HUDEP-2 (cell line): ENCODE measurements around the gene C2orf80.
"Not testable (repeated sequence)": the region's sequence is repeated elsewhere in the genome, so short reads cannot be mapped to it uniquely, and the experiment has no call there.

Experiments
- DNase-seq, 76 experiments: peaks; one replicate each; lab custom pipeline; 2025; ENCODE audit not compliant: unreplicated experiment in 76 of 76; lab: John Stamatoyannopoulos, UW

Gene C2orf80

GRCh38 chr2:208182835-208183234 lies 7.0 kb downstream of the C2orf80 start:
- no peak for DNase-seq

GRCh38 chr2:208179028-208179609 lies 10.7 kb downstream of the C2orf80 start:
- DNase-seq, result no peak

DNA sequence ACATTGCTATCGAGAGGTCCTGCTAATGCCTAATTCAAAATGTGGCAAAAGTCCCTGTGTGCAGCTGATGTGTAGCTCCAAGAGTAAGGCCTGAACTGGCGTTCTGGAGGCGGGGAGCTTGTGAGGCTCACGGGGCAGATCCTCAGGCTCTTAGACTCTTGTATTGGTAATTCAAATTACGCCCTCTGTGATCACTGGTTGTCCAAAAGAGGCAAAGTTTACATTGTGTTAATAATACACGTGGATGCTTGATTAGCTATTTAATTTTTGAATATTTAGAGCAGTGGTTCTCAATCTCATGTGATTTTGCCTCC lies 14.0 kb downstream of the C2orf80 start:
- no peak for DNase-seq

DNA sequence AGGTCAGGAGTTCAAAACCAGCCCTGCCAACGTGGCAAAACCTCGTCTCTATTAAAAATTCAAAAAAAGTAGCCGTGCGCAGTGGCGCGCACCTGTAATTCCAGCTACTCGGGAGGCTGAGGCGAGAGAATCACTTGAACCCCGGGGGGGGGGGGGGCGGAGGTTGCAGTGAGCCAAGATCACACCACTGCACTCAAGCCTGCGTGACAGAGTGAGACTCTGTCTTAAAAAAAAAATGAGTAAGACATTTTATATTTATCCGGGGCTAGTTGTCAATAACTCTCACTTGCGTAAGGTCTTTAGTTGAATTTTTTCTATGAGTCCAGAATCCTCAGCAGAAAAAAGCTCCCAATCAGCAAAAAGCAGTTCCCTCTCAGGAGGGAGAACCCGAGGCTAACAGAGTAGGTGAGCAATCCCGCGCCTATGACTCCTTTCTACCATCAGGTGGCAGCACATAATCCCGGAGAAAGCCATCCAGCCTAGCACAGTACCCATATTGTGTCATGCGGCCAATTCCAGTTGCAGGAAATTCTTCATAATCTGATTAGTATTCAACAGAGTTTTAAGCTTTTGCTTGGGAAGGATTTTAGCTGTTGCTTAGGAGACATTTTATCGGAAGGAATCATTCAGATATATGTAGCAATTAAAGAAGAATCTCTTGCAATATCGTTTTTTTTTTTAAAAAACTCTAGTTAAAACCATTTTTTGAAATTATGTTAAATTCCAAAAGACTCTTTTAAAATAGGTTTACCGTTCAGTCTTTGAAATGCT lies 14.6 kb downstream of the C2orf80 start:
- DNase-seq, result peak in 66 of 76 experiments; percentile 1 to 81 (median 42)

DNA sequence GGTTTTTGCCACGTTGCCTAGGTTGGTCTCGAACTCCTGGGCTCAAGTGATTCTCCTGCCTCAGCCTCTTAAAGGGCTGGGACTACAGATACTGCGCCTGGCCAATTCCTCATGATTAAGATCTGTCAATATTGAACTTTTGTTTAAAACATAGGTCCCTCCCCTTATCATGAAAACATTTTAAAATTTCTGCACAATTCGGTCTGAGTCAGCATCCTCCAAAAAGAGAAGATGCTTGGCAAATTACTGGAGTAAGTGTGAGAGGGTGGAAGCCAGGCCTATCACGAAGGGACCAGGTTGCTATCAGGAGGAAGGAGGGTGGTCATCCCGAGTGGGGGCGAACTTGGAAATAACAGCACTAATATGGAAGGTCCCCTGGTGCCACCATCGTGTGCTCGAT lies 15.7 kb downstream of the C2orf80 start:
- DNase-seq, result no peak

DNA sequence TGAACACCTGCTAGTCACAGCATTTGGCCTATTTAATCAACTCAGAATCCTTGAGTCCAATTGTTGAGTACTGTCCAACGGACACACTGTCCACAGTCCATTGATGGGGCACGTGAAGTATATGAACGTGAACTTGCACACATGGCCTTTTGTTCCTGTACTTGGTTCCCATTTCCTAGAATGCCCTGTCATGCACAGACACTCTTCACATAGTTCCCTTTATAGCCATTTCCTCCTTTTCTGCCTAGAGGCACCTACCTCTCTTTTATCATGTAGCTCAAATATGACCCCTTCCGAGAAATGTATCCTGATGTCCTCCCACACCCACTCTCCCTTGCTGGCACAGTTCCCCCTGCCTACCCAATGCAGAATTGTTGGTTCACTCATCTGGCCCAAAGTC lies 17.7 kb downstream of the C2orf80 start:
- peak in 13 of 76 experiments; percentile 1 to 42 (median 23) for DNase-seq

DNA sequence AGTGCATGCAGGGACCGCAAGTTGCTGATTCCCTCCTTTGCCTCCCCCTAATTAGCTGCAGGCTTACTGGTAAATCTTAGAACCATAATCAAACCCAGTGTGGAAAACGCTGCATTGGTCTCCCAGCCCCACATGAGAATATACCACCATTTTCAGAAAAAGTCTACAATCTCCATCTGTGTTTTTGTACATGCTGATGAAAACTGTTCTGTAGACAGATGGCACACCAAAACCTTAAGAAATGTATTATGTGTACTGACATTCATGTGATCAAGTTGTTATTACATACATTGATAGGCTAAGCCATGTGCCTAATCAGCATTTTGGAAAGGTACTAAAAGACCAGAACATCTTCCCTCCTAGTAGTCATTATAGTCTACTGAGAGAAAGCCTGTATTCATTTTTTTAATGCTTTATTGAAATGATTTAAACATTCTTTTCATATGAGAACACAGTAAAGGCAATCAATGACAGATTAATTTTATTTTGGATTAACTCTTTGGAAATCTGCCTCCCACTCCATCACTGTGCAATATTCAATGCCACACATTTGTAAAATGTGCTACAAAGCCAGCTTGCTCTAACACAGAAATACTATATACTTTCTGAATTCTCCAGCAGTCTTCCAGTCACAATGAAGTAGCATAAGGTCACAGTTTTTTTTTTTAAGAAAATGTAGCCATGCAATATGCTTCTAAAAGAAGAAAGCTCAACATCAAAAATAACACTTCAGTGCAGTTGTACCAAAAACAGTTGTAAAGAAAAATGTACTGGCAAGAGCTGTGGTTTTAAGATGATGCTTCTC lies 24.7 kb downstream of the C2orf80 start:
- DNase-seq, result no peak

- DNase-seq, result no peak
Measured at GRCh38 chr2:208163489-208163888, 26.3 kb downstream of the C2orf80 start, which contains the start of gene CRYGA. TSS of gene CRYGA (minus strand) at chr2:208163589. CDS start at chr2:208163556, 33 bp downstream.

DNA sequence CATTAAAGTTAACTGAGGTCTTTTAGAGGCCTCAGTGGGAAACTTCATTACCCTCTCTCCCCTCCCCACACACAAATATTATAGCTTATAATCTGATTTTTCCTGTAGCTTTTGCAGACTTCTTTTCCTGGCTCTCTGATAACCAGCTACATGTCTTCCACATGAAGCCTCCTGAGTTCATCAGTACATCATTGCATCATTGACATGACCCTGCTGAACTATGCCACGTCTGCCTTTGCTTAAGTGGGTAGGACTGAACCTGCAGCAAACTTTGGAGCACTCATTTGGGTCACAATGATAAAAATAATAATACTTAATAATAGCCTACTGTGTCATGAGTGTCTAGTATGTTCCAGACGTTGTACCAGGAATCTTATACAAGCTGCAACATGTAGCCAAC lies 33.4 kb downstream of the C2orf80 start:
- no peak for DNase-seq

- DNase-seq, result no peak
Measured at GRCh38 chr2:208153156-208153555, 36.7 kb downstream of the C2orf80 start.

DNA sequence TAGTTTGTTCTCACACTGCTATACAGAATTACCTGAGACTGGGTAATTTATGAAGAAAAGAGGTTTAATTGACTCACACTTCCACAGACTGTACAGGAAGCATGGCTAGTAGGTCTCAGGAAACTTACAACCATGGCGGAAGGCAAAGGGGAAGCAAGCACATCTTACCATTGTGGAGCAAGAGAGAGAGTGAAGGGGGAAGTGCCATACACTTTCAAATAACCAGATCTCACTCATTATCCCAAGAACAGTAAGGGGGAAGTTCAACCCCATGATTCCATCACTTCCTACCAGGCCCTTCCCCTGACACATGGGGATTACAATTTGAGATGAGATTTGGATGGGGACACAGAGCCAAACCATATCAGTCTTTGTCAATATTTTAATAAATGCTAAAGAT lies 38.9 kb downstream of the C2orf80 start:
- no peak for DNase-seq

DNA sequence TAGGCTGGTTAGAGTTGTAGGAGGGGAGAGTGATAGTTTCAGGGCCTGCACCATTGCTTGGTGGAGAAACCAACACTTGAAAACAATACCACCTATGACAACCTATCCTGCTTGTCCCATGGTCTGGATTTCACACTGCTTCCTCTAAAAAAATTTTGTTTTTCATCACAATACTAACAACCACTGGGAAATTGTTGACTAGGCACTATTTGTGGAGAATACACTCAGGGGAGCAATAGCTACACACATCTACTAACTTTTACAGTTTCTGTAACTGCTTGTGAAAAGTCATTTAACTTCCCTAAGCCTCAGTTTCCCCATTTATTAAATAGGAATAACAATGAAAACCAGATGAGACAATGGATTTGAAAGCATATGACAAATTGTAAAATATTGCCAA lies 39.7 kb downstream of the C2orf80 start:
- no peak for DNase-seq

DNA sequence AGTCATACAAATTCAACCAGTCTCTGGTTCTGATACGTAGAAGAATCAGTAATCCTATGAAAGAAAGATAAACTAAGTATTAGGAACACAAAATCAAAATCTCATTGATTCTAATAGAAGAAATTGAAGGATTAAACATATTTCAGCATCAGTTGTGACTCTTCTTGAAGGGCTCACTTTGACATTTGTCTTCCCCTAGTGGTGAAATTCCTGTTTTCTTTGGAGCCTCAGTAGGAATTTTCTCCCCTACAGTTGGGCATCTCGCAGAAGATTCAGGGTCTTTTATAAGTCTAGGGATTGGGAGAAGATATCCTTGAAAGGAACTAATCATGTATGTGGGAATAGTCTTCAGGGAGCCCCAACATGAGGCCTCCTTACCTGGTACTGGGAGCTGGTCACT lies 41.0 kb downstream of the C2orf80 start:
- DNase-seq, result no peak

- DNase-seq, result no peak
Measured at GRCh38 chr2:208147759-208148158, 42.1 kb downstream of the C2orf80 start.

DNA sequence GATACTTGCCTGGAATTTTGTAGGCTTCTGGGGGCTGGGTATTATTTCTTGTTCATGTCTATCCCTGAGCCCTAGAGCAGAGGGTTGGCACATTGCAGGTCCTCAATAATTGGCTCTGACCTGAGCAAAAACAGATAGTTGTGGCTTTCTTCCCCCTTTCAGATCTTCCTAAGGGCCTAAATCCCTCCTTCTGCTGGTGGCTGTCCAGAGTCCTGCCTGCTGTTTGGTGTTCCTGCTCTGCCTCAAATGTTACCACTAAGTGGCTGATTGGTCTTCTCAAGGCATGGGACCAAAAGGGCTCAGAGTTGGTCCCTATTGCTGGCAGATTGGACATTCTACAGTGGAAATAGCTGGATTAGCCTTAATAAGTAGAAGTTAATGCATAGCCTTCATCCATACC lies 42.8 kb downstream of the C2orf80 start:
- DNase-seq, result no peak

GRCh38 chr2:208146006-208146405 lies 43.8 kb downstream of the C2orf80 start, which contains the start of gene CRYGB:
TSS of gene CRYGB (minus strand) at chr2:208146158. CDS start at chr2:208146120, 38 bp downstream.
- DNase-seq, result no peak

DNA sequence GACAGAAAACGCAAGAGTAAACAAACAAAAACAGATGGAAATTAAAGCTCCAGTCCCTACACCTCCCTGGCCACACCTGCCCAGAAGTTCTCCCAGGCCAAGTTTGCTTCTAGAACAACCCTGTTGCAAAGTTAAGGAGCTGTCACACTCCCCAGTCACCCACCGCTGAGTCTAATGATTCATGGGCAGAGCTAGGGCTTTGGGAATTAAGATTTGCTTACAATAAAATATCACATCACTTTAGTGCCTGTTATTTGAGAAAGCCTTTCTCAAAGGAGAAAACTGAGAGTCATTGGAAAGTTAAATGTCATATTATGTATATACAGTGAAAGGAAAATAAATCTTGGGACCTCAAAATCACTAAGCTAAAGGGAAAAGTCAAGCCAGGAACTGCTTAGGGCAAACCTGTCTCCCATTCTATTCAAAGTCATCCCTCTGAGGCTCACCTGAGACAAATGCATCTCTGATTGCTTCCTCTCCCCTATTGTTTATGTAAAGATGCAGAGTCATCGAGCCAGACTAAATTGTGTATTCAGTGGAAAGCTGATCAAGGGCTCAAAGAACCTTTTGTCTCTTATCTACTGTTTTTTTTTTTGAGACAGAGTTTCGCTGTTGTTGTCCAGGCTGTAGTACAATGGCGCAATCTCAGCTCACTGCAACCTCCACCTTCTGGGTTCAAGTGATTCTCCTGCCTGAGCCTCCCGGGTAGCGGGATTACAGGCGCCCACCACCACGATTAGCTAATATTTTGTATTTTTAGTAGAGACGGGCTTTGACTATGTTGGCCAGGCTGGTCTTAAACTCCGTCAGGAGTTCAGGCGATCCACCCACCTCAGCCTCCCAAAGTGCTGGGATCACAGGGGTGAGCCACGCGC lies 46.7 kb downstream of the C2orf80 start:
- DNase-seq, result no peak

GRCh38 chr2:208142240-208142924 lies 47.4 kb downstream of the C2orf80 start:
- no peak for DNase-seq

GRCh38 chr2:208139447-208139846 lies 50.4 kb downstream of the C2orf80 start:
- DNase-seq, result no peak

DNA sequence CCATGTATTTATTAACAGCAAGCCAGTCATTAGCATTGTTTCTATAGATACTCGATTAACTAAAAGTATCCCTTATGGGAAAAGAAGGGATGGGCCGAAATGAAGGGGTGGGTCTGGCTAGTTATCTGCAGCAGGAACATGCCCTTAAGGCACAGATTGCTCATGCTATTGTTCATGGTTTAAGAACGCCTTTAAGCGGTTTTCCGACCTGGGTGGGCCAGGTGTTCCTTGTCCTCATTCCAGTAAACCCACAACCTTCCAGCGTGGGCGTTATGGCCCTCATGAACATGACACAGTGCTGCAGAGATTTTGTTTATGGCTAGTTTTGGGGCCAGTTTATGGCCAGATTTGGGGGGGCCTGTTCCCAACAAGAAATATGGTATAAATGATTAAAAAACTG lies 51.5 kb downstream of the C2orf80 start:
- DNase-seq, result not testable (repeated sequence)
